ENCODE results near the gene CHST12.

Gene CHST12

GRCh38 chr7:2372724-2373123, 30.7 kb upstream of the CHST12 start:
- no peaks in the 10 kb centered on the region for H3K27me3 ChIP-seq (replicated peaks; ENCODE audit: insufficient read depth, low read length)
- no peaks in the 10 kb centered on the region for H3K9me3 ChIP-seq (replicated peaks; ENCODE audit: insufficient read depth, low read length)
- 0 out of 2 replicates have a peak, but pooled peaks cover 5% of the 10 kb centered on the region for H4K20me1 ChIP-seq (ENCODE audit: insufficient read depth, low read length)
- H3F3A ChIP-seq (ENCODE audit: insufficient read depth, low read length): no peaks in the 10 kb centered on the region; the same call in 1 of the 2 replicates
- no peaks in the 10 kb centered on the region for H3K4me1 ChIP-seq (ENCODE audit: low read length)
- no peak overlapping the region for H3K4me2 ChIP-seq (ENCODE audit: low read depth, low read length)
- H3K9ac ChIP-seq (ENCODE audit: low read length): no peak overlapping the region
- no peak overlapping the region for H2AFZ ChIP-seq (ENCODE audit: low read length)
- no peak for TF ChIP-seq EZH2phosphoT487 (IDR thresholded peaks at IDR 0.05; ENCODE audit: low read length)
- TF ChIP-seq CTCF (IDR thresholded peaks at IDR 0.05; ENCODE audit: low read length): no peak
- no peak for TF ChIP-seq EZH2 (optimal IDR thresholded peaks at IDR 0.05; ENCODE audit: low read depth, low read length)
- DNase-seq: no peak
- H3K4me3 ChIP-seq (ENCODE audit: low read length): no peak overlapping the region
- H3K79me2 ChIP-seq (ENCODE audit: low read length): peaks cover 92% of the 10 kb centered on the region
- no peak overlapping the region for H3K27ac ChIP-seq (ENCODE audit: low read length)
- no peaks in the 10 kb centered on the region for H3K9me2 ChIP-seq (replicated peaks; ENCODE audit: insufficient read depth, low read length)
- peaks cover 46% of the 10 kb centered on the region for H3K36me3 ChIP-seq (replicated peaks; ENCODE audit: insufficient read depth, low read length)

- H3K36me3 ChIP-seq (replicated peaks; ENCODE audit: insufficient read depth, low read length): peaks cover 46% of the 10 kb centered on the region
- no peak overlapping the region for H3K9ac ChIP-seq (ENCODE audit: low read length)
- H3K79me2 ChIP-seq (ENCODE audit: low read length): peaks cover 91% of the 10 kb centered on the region
- H3K4me2 ChIP-seq (ENCODE audit: low read depth, low read length): no peak overlapping the region
- no peak overlapping the region for H2AFZ ChIP-seq (ENCODE audit: low read length)
- no peak overlapping the region for H3K4me3 ChIP-seq (ENCODE audit: low read length)
- H3K27me3 ChIP-seq (replicated peaks; ENCODE audit: insufficient read depth, low read length): no peaks in the 10 kb centered on the region
- 0 out of 2 replicates have a peak, but pooled peaks cover 5% of the 10 kb centered on the region for H4K20me1 ChIP-seq (ENCODE audit: insufficient read depth, low read length)
- no peak overlapping the region for H3K27ac ChIP-seq (ENCODE audit: low read length)
- no peak for TF ChIP-seq CTCF (IDR thresholded peaks at IDR 0.05; ENCODE audit: low read length)
- no peak for TF ChIP-seq EZH2 (optimal IDR thresholded peaks at IDR 0.05; ENCODE audit: low read depth, low read length)
- TF ChIP-seq EZH2phosphoT487 (IDR thresholded peaks at IDR 0.05; ENCODE audit: low read length): no peak
- no peaks in the 10 kb centered on the region for H3K9me2 ChIP-seq (replicated peaks; ENCODE audit: insufficient read depth, low read length)
- no peaks in the 10 kb centered on the region for H3K4me1 ChIP-seq (ENCODE audit: low read length)
- H3F3A ChIP-seq (ENCODE audit: insufficient read depth, low read length): no peaks in the 10 kb centered on the region; the same call in 1 of the 2 replicates
- H3K9me3 ChIP-seq (replicated peaks; ENCODE audit: insufficient read depth, low read length): no peaks in the 10 kb centered on the region
- no peak for DNase-seq
Observed at GRCh38 chr7:2373124-2373556, 30.3 kb upstream of the CHST12 start.

- TF ChIP-seq EZH2phosphoT487 (IDR thresholded peaks at IDR 0.05; ENCODE audit: low read length): no peak
- TF ChIP-seq EZH2 (optimal IDR thresholded peaks at IDR 0.05; ENCODE audit: low read depth, low read length): no peak
- no peak for TF ChIP-seq CTCF (IDR thresholded peaks at IDR 0.05; ENCODE audit: low read length)
- Histone ChIP-seq H3K36me3 (replicated peaks; ENCODE audit: insufficient read depth, low read length) (peaks cover 43% of the 10 kb centered on the region), H3K27me3 (replicated peaks; ENCODE audit: insufficient read depth, low read length) (no peaks in the 10 kb centered on the region), H3K9ac (ENCODE audit: low read length) (no peak overlapping the region), H3K27ac (ENCODE audit: low read length) (no peak overlapping the region), H3K9me2 (replicated peaks; ENCODE audit: insufficient read depth, low read length) (no peaks in the 10 kb centered on the region), H3K4me2 (ENCODE audit: low read depth, low read length) (no peak overlapping the region), H2AFZ (ENCODE audit: low read length) (no peak overlapping the region), H3K79me2 (ENCODE audit: low read length) (peaks cover 89% of the 10 kb centered on the region), H4K20me1 (ENCODE audit: insufficient read depth, low read length) (0 out of 2 replicates have a peak, but pooled peaks cover 5% of the 10 kb centered on the region), H3K9me3 (replicated peaks; ENCODE audit: insufficient read depth, low read length) (no peaks in the 10 kb centered on the region), H3K4me3 (ENCODE audit: low read length) (no peak overlapping the region), H3F3A (ENCODE audit: insufficient read depth, low read length) (no peaks in the 10 kb centered on the region; the same call in 1 of the 2 replicates), H3K4me1 (ENCODE audit: low read length) (no peaks in the 10 kb centered on the region)
- DNase-seq: no peak
Observed at GRCh38 chr7:2373646-2374045, 29.8 kb upstream of the CHST12 start.

All from MM.1S (cell line).